GM23338 (cell line): ENCODE measurements around the gene CYP27A1. TPM values are rescaled to one million over a fixed set of nuclear protein-coding genes. Genes with fewer than 3 reads are reported as not detected.

Source experiments
- ATAC-seq: fragments of 200-7000 bp; cut with Tn5 transposase; 3 replicates; pipeline ENCODE4 v1.9.1; 2020
- DNase-seq: peaks from one replicate; pipeline ENCODE4 v3.0.0-alpha.2; 2015; ENCODE audit warnings: low spot score
- H2AFZ ChIP-seq: fragments of 200-600 bp; sonication (generic); 2 replicates; pipeline ENCODE4 v1.8.0; 2016; ENCODE audit warnings: antibody characterized with exemption, mild to moderate bottlenecking, moderate library complexity
- H3F3A ChIP-seq: fragments of 200-600 bp; sonication (generic); replicated peaks from 2 replicates; pipeline ENCODE4 v1.8.0; 2017; ENCODE audit warnings: antibody characterized with exemption, mixed run types, low read depth
- H3K27ac ChIP-seq: fragments of 200-600 bp; sonication (generic); 2 replicates; pipeline ENCODE4 v1.6.1; 2016; ENCODE audit warnings: low read depth
- H3K27me3 ChIP-seq: fragments of 200-600 bp; sonication (generic); 2 replicates; pipeline ENCODE4 v1.8.0; 2016; ENCODE audit warnings: mild to moderate bottlenecking, mixed run types, moderate library complexity; ENCODE audit not compliant: insufficient read depth
- H3K36me3 ChIP-seq: fragments of 200-600 bp; sonication (generic); 2 replicates; pipeline ENCODE4 v1.8.0; 2016; ENCODE audit warnings: mild to moderate bottlenecking; ENCODE audit not compliant: insufficient read depth
- H3K4me1 ChIP-seq: fragments of 200-600 bp; sonication (generic); 2 replicates; pipeline ENCODE4 v1.8.0; 2016; ENCODE audit warnings: mild to moderate bottlenecking, moderate library complexity; ENCODE audit not compliant: insufficient read depth
- H3K4me2 ChIP-seq: fragments of 200-600 bp; sonication (generic); 2 replicates; pipeline ENCODE4 v1.7.1; 2017; ENCODE audit warnings: mixed run types
- H3K4me3 ChIP-seq: fragments of 200-600 bp; sonication (generic); 2 replicates; pipeline ENCODE4 v1.6.1; 2016; ENCODE audit warnings: mixed run types
- H3K79me2 ChIP-seq: fragments of 200-600 bp; sonication (generic); replicated peaks from 2 replicates; pipeline ENCODE4 v1.8.0; 2017; ENCODE audit warnings: mild to moderate bottlenecking; ENCODE audit not compliant: insufficient read depth
- H3K9me2 ChIP-seq: fragments of 200-600 bp; sonication (generic); 2 replicates; pipeline ENCODE4 v1.8.0; 2017; ENCODE audit not compliant: insufficient read depth
- H4K20me1 ChIP-seq: fragments of 200-600 bp; sonication (generic); replicated peaks from 2 replicates; pipeline ENCODE4 v1.8.0; 2017; ENCODE audit warnings: mild to moderate bottlenecking; ENCODE audit not compliant: insufficient read depth
- H3K27ac Mint-ChIP-seq: 2 replicates; pipeline ENCODE4 v1.8.0; 2020; ENCODE audit warnings: inconsistent platforms, mild to moderate bottlenecking, moderate library complexity, mixed read lengths
- H3K27me3 Mint-ChIP-seq: 3 replicates; pipeline ENCODE4 v1.8.0; 2022; ENCODE audit warnings: low read depth, mild to moderate bottlenecking, moderate library complexity, mixed read lengths, inconsistent platforms; ENCODE audit not compliant: insufficient read depth, poor library complexity
- H3K36me3 Mint-ChIP-seq: 3 replicates; pipeline ENCODE4 v1.8.0; 2021; ENCODE audit warnings: low read depth, mild to moderate bottlenecking, inconsistent platforms, moderate library complexity, mixed read lengths
- H3K4me1 Mint-ChIP-seq: 3 replicates; pipeline ENCODE4 v1.8.0; 2020; ENCODE audit warnings: mild to moderate bottlenecking, inconsistent platforms, mixed read lengths
- H3K4me3 Mint-ChIP-seq: 3 replicates; pipeline ENCODE4 v1.8.0; 2021; ENCODE audit warnings: moderate library complexity, mild to moderate bottlenecking, inconsistent platforms, mixed read lengths
- H3K9me3 Mint-ChIP-seq: 3 replicates; pipeline ENCODE4 v1.8.0; 2020; ENCODE audit warnings: moderate library complexity, mild to moderate bottlenecking, inconsistent platforms, mixed read lengths
- CREB1 ChIP-seq: fragments of 250-450 bp; sonication (Bioruptor Pico); IDR thresholded peaks from 2 replicates; pipeline ENCODE4 v1.5.0; 2020; ENCODE audit warnings: low read depth, mild to moderate bottlenecking, moderate library complexity
- CTCF ChIP-seq, 2 experiments: fragments of 200-600 bp in 1 of 2; sonication (generic) in 1 of 2; conservative IDR thresholded peaks; 2 replicates each; pipeline versions ENCODE4 v1.5.1 to v1.6.1; 2016 to 2017; ENCODE audit warnings: antibody characterized with exemption in 2 of 2, low read depth in 2 of 2, mild to moderate bottlenecking in 2 of 2, moderate library complexity in 1 of 2
- ETS1 ChIP-seq: IDR thresholded peaks from 2 replicates; pipeline ENCODE4 v1.6.1; 2016; ENCODE audit warnings: antibody characterized with exemption
- EZH2phosphoT487 ChIP-seq: fragments of 200-600 bp; sonication (generic); IDR thresholded peaks from one replicate; pipeline ENCODE4 v1.8.1; 2018; ENCODE audit warnings: antibody characterized with exemption; ENCODE audit not compliant: unreplicated experiment
- NANOG ChIP-seq: IDR thresholded peaks from 2 replicates; pipeline ENCODE4 v1.6.1; 2016; ENCODE audit warnings: antibody characterized with exemption, borderline replicate concordance
- ZNF114 ChIP-seq: fragments of 250-450 bp; sonication (Bioruptor Pico); IDR thresholded peaks from 2 replicates; pipeline ENCODE4 v1.5.0; 2020; ENCODE audit warnings: mild to moderate bottlenecking, moderate library complexity
- ZNF331 ChIP-seq: fragments of 250-450 bp; sonication (Bioruptor Pico); IDR thresholded peaks from 2 replicates; pipeline ENCODE4 v1.5.0; 2020; ENCODE audit warnings: low read depth, mild to moderate bottlenecking, moderate library complexity
- ZNF462 ChIP-seq: fragments of 250-450 bp; sonication (Bioruptor Pico); IDR thresholded peaks from 2 replicates; pipeline ENCODE4 v1.5.0; 2020; ENCODE audit warnings: mild to moderate bottlenecking, moderate library complexity
- polyA plus RNA-seq: library from polyadenylated mRNA; unstranded; fragments of >200 nt; fragmentation: Nextera tagmentation; extraction: Ambion mirVana; gene quantifications from 2 replicates; pipeline ENCODE4 v1.2.1, GENCODE V29; 2016
- total RNA-seq: library from RNA; depleted of rRNA; stranded (reverse); fragments of >200 nt; shearing (Covaris generic); gene quantifications from 2 replicates; pipeline ENCODE4 v1.2.3, GENCODE V29; 2014

The CYP27A1 gene
- total and polyA plus RNA-seq, 2 experiments from 2014 or later, result 2.2 to 6.9 TPM

- no peaks in the 10 kb centered on the region for H3K4me1 Mint-ChIP-seq
- Histone ChIP-seq H3K27me3 (no peaks in the 10 kb centered on the region), H3K4me3 (no peak overlapping the region), H3K27ac (no peak overlapping the region), H2AFZ (no peak overlapping the region), H3K4me2 (no peak overlapping the region), H3K4me1 (no peaks in the 10 kb centered on the region), H3F3A (no peaks in the 10 kb centered on the region), H3K9me2 (no peaks in the 10 kb centered on the region), H3K36me3 (no peaks in the 10 kb centered on the region), H3K79me2 (no peaks in the 10 kb centered on the region), H4K20me1 (no peaks in the 10 kb centered on the region)
- H3K27ac Mint-ChIP-seq, result no peak overlapping the region
- peaks cover 2% of the 10 kb centered on the region for H3K27me3 Mint-ChIP-seq
- no peak overlapping the region for H3K4me3 Mint-ChIP-seq
- no peaks in the 10 kb centered on the region for H3K9me3 Mint-ChIP-seq
- ATAC-seq, result no peak
- no peak for DNase-seq
- no peaks in the 10 kb centered on the region for H3K36me3 Mint-ChIP-seq
- TF ChIP-seq CREB1 (no peak), NANOG (no peak), ZNF114 (no peak), ZNF331 (CRISPR knock-in tag) (no peak)
These were observed 32.7 kb downstream of the CYP27A1 start for GRCh38 chr2:218814540-218815243.

GRCh38 chr2:218815244-218815637, 33.3 kb downstream of the CYP27A1 start:
- Mint-ChIP-seq H3K4me3 (no peak overlapping the region), H3K4me1 (no peaks in the 10 kb centered on the region), H3K36me3 (no peaks in the 10 kb centered on the region), H3K27ac (no peak overlapping the region), H3K27me3 (peaks cover 2% of the 10 kb centered on the region), H3K9me3 (no peaks in the 10 kb centered on the region)
- H2AFZ ChIP-seq, result no peak overlapping the region
- H3K4me3 ChIP-seq, result no peak overlapping the region
- H3K4me2 ChIP-seq, result no peak overlapping the region
- H3K79me2 ChIP-seq, result no peaks in the 10 kb centered on the region
- no peak overlapping the region for H3K27ac ChIP-seq
- no peaks in the 10 kb centered on the region for H4K20me1 ChIP-seq
- H3K27me3 ChIP-seq, result no peaks in the 10 kb centered on the region
- H3F3A ChIP-seq, result no peaks in the 10 kb centered on the region
- no peaks in the 10 kb centered on the region for H3K9me2 ChIP-seq
- H3K4me1 ChIP-seq, result no peaks in the 10 kb centered on the region
- no peak for DNase-seq
- ATAC-seq, result no peak
- no peaks in the 10 kb centered on the region for H3K36me3 ChIP-seq
- TF ChIP-seq ZNF331 (CRISPR knock-in tag), result no peak
- TF ChIP-seq ZNF114, result no peak
- no peak for TF ChIP-seq CTCF (conservative IDR thresholded peaks at IDR 0.05; ENCODE audit: low read depth in 2 of 2)
- no peak for TF ChIP-seq NANOG
- no peak for TF ChIP-seq ZNF462 (CRISPR knock-in tag)
- no peak for TF ChIP-seq CREB1
- no peak for TF ChIP-seq EZH2phosphoT487
- no peak for TF ChIP-seq ETS1
